Osteoblast (primary cell): ENCODE data around the gene CMIP. TPM values are rescaled to one million over a fixed set of nuclear protein-coding genes. Genes with fewer than 3 reads are reported as not detected.
A peak's percentile ranks its signal among the peaks of the same experiment; 100 is the strongest.

Source experiments
- DNase-seq: peaks from one replicate; pipeline ENCODE4 v3.0.0; 2011; ENCODE audit warnings: low spot score, mixed read lengths; ENCODE audit not compliant: insufficient read length; ENCODE audit errors: missing footprints
- H2AFZ ChIP-seq: 2 replicates; pipeline ENCODE4 v1.6.0; 2011; ENCODE audit warnings: mild to moderate bottlenecking, low read length
- H3K27ac ChIP-seq: 2 replicates; pipeline ENCODE4 v1.5.1; 2011; ENCODE audit warnings: mild to moderate bottlenecking, low read depth, low read length, moderate library complexity
- H3K27me3 ChIP-seq: 2 replicates; pipeline ENCODE4 v1.6.0; 2012; ENCODE audit warnings: mild to moderate bottlenecking, control low read depth, inconsistent platforms, low read length, moderate library complexity; ENCODE audit not compliant: insufficient read depth
- H3K36me3 ChIP-seq: 2 replicates; pipeline ENCODE4 v1.5.1; 2011; ENCODE audit warnings: mild to moderate bottlenecking, low read length, control low read depth, moderate library complexity; ENCODE audit not compliant: insufficient read depth
- H3K4me1 ChIP-seq: 2 replicates; pipeline ENCODE4 v1.5.1; 2011; ENCODE audit warnings: mild to moderate bottlenecking, low read length, control low read depth, moderate library complexity; ENCODE audit not compliant: insufficient read depth
- H3K4me2 ChIP-seq: 2 replicates; pipeline ENCODE4 v1.6.0; 2011; ENCODE audit warnings: mild to moderate bottlenecking, low read length; ENCODE audit not compliant: insufficient read depth
- H3K4me3 ChIP-seq: fragments of 200-600 bp; sonication (generic); 3 replicates; pipeline ENCODE4 v1.5.1; 2012; ENCODE audit warnings: mild to moderate bottlenecking, low read length, inconsistent platforms; ENCODE audit not compliant: insufficient read depth
- H3K79me2 ChIP-seq: 2 replicates; pipeline ENCODE4 v1.6.0; 2012; ENCODE audit warnings: mild to moderate bottlenecking, low read length, control low read depth, inconsistent platforms; ENCODE audit not compliant: insufficient read depth
- H3K9me3 ChIP-seq: 2 replicates; pipeline ENCODE4 v1.5.1; 2011; ENCODE audit warnings: low read depth, low read length, control low read depth
- H4K20me1 ChIP-seq: 2 replicates; pipeline ENCODE4 v1.6.0; 2012; ENCODE audit warnings: mild to moderate bottlenecking, low read length, control low read depth; ENCODE audit not compliant: insufficient read depth
- CTCF ChIP-seq: IDR thresholded peaks from 2 replicates; pipeline ENCODE4 v1.5.1; 2011; ENCODE audit warnings: mild to moderate bottlenecking, low read depth, low read length, moderate library complexity; ENCODE audit errors: extremely low read depth
- total RNA-seq: library from RNA; depleted of rRNA; stranded (reverse); fragments of >200 nt; gene quantifications from 2 replicates; pipeline ENCODE4 v1.2.3, GENCODE V29; 2012

Gene CMIP
- total RNA-seq, 1 donor = 8.3 TPM

DNA sequence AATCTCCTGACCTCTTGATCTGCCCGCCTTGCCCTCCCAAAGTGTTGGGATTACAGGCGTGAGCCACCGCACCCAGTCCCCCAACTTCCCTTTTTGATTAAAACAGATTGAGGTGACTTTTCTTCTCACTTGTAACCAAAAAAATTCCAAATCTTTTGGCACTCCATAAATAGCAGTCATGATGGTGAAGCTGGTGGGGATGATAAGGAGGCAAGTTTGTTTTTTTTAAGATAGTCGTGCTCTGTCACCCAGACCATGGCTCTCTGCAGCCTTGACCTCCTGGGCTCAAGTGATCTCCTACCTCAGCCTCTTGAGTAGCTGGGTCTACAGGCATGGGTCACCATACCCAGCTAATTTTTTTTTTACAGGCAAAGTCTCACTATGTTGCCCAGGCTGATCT, 299.8 kb downstream of the CMIP start:
- no peak overlapping the region for H3K27ac ChIP-seq
- no peaks in the 10 kb centered on the region for H3K9me3 ChIP-seq
- DNase-seq = no peak
- no peak overlapping the region for H3K4me2 ChIP-seq
- TF ChIP-seq CTCF = no peak
- H3K4me3 ChIP-seq = no peak overlapping the region
- H2AFZ ChIP-seq = no peak overlapping the region
- no peaks in the 10 kb centered on the region for H4K20me1 ChIP-seq
- H3K4me1 ChIP-seq = peaks cover 3% of the 10 kb centered on the region
- no peaks in the 10 kb centered on the region for H3K27me3 ChIP-seq
- no peaks in the 10 kb centered on the region for H3K79me2 ChIP-seq
- H3K36me3 ChIP-seq = no peaks in the 10 kb centered on the region

GRCh38 chr16:81744911-81745310, 300.3 kb downstream of the CMIP start:
- H3K27me3 ChIP-seq = no peaks in the 10 kb centered on the region
- H2AFZ ChIP-seq = peak overlapping the region; percentile 45
- no peak overlapping the region for H3K4me3 ChIP-seq
- TF ChIP-seq CTCF = no peak
- no peak overlapping the region for H3K27ac ChIP-seq
- peaks cover 3% of the 10 kb centered on the region for H3K4me1 ChIP-seq
- H3K9me3 ChIP-seq = no peaks in the 10 kb centered on the region
- no peak overlapping the region for H3K4me2 ChIP-seq
- DNase-seq = no peak
- H4K20me1 ChIP-seq = no peaks in the 10 kb centered on the region
- no peaks in the 10 kb centered on the region for H3K79me2 ChIP-seq
- no peaks in the 10 kb centered on the region for H3K36me3 ChIP-seq

GRCh38 chr16:81745704-81746558, 301.3 kb downstream of the CMIP start:
- Histone ChIP-seq H3K79me2 (no peaks in the 10 kb centered on the region), H3K27me3 (no peaks in the 10 kb centered on the region), H3K4me1 (peaks cover 3% of the 10 kb centered on the region), H3K9me3 (no peaks in the 10 kb centered on the region), H4K20me1 (no peaks in the 10 kb centered on the region), H3K36me3 (no peaks in the 10 kb centered on the region), H3K4me3 (peak overlapping the region; percentile 67), H3K4me2 (peak overlapping the region; percentile 77), H2AFZ (peak overlapping the region; percentile 99), H3K27ac (no peak overlapping the region)
- TF ChIP-seq CTCF = no peak
- peak; percentile 91 for DNase-seq

DNA sequence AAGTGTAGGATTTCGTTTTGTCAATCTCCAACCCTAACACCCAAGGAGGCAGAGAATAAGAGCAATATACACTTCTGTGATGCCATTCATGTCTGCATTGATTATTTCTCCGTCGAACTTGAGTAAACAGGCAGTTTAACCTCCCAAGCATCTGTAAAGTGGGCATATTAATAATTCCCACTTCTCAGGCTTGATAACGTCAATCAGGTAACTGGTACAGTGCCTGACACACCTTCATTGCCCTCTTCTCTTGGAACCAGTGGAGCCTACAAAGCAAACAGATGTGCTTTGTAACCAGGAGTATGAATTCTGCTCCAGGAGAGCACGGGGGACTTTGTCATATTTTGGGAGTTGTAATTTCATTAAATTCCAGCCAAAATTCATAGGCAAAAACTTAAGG, 302.0 kb downstream of the CMIP start:
- Histone ChIP-seq H4K20me1 (no peaks in the 10 kb centered on the region), H3K27me3 (no peaks in the 10 kb centered on the region), H3K4me2 (peak overlapping the region; percentile 77), H3K4me1 (peaks cover 3% of the 10 kb centered on the region), H3K27ac (no peak overlapping the region), H2AFZ (peak overlapping the region; percentile 99), H3K9me3 (no peaks in the 10 kb centered on the region), H3K36me3 (no peaks in the 10 kb centered on the region), H3K4me3 (peak overlapping the region; percentile 67), H3K79me2 (no peaks in the 10 kb centered on the region)
- no peak for TF ChIP-seq CTCF
- DNase-seq = no peak
